ENCODE results near the gene RASA2.

DNA sequence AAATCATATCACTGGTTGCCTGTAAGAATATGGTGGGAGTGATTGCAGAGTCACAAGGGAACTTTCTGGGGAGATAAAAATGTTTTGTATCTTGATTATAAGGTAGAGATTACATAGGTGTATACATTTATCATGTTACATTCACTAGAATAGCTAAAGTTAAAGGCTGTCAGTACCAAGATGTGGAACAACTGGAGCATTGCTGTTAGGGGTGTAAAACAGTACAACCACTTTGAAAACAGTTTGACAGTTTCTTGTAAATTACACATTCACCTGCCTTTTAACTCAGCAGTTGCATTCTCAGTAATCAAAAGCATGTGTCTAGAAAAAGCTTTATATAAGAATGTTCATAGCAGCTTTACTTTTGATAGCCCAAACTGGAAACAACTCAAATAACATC is 27.6 kb downstream of the RASA2 start:
- TF ChIP-seq, protein P1, sequence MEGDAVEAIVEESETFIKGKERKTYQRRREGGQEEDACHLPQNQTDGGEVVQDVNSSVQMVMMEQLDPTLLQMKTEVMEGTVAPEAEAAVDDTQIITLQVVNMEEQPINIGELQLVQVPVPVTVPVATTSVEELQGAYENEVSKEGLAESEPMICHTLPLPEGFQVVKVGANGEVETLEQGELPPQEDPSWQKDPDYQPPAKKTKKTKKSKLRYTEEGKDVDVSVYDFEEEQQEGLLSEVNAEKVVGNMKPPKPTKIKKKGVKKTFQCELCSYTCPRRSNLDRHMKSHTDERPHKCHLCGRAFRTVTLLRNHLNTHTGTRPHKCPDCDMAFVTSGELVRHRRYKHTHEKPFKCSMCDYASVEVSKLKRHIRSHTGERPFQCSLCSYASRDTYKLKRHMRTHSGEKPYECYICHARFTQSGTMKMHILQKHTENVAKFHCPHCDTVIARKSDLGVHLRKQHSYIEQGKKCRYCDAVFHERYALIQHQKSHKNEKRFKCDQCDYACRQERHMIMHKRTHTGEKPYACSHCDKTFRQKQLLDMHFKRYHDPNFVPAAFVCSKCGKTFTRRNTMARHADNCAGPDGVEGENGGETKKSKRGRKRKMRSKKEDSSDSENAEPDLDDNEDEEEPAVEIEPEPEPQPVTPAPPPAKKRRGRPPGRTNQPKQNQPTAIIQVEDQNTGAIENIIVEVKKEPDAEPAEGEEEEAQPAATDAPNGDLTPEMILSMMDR (IDR thresholded peaks at IDR 0.05) = no peak
- no peak for TF ChIP-seq POLR2AphosphoS5 (IDR thresholded peaks at IDR 0.05; ENCODE audit: low read depth, low read length)
- TF ChIP-seq, protein P2, sequence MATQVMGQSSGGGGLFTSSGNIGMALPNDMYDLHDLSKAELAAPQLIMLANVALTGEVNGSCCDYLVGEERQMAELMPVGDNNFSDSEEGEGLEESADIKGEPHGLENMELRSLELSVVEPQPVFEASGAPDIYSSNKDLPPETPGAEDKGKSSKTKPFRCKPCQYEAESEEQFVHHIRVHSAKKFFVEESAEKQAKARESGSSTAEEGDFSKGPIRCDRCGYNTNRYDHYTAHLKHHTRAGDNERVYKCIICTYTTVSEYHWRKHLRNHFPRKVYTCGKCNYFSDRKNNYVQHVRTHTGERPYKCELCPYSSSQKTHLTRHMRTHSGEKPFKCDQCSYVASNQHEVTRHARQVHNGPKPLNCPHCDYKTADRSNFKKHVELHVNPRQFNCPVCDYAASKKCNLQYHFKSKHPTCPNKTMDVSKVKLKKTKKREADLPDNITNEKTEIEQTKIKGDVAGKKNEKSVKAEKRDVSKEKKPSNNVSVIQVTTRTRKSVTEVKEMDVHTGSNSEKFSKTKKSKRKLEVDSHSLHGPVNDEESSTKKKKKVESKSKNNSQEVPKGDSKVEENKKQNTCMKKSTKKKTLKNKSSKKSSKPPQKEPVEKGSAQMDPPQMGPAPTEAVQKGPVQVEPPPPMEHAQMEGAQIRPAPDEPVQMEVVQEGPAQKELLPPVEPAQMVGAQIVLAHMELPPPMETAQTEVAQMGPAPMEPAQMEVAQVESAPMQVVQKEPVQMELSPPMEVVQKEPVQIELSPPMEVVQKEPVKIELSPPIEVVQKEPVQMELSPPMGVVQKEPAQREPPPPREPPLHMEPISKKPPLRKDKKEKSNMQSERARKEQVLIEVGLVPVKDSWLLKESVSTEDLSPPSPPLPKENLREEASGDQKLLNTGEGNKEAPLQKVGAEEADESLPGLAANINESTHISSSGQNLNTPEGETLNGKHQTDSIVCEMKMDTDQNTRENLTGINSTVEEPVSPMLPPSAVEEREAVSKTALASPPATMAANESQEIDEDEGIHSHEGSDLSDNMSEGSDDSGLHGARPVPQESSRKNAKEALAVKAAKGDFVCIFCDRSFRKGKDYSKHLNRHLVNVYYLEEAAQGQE (IDR thresholded peaks at IDR 0.05; ENCODE audit: insufficient read depth in 1 of 2, low read depth in 2 of 2, low read length in 1 of 2) = no peak
